GM19467 (cell line): ENCODE data around the gene TRIM44.
"Not testable (repeated sequence)": the region's sequence is repeated elsewhere in the genome, so short reads cannot be mapped to it uniquely, and the experiment has no call there.

ENCODE experiments used
- ATAC-seq: cut with Tn5 transposase; IDR thresholded peaks from one replicate; pipeline ENCODE4 v1.9.1; 2021; ENCODE audit warnings: mild to moderate bottlenecking, moderate library complexity; ENCODE audit not compliant: unreplicated experiment

The TRIM44 gene

DNA sequence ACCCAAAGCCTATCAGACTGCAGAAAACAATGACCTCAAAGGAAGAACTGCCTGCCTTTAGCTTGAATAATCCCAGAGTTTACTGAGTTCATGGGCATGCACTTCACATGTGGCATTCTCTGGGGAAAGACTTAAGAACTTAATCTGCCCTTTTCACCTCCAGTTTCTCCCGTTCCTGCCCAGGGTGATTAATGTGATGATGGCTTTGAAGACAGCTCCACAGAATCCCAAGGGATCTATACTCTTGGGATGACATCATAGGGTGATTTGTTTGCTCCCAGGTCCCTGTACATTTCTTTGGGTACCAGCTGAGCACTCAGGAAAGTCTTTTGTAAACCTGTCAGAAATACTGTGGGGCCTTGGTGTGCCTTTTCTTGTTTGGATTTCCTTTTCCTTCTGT is 30.3 kb upstream of the TRIM44 start:
- no peak for ATAC-seq

DNA sequence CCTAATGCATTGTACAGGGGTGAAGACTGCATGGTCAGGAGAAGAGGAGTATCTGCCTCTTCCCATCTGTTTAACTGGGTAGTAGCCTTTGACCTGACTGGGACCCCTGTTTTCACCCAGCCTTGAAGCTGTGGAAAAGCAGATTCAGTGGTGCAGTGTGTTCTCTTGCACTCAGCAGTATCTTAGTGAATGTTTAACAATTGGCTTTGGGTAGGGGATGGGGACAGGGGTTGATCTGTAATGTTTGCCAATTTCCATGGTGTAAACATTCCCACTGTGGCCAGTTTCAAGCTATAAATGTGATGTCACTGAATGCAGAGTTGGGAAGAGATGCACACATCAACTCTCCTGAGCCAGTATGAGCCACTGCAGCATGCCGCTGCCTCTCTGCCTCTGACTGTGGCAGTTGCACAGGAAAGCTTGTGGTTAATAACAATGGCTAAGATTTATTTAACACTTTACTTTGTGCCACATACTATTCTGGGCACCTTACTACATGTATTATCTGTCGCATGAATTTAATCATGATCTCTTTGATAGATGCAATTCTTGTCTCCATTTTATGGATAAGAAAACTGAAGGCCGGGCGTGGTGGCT is 28.6 kb upstream of the TRIM44 start:
- ATAC-seq = no peak

DNA sequence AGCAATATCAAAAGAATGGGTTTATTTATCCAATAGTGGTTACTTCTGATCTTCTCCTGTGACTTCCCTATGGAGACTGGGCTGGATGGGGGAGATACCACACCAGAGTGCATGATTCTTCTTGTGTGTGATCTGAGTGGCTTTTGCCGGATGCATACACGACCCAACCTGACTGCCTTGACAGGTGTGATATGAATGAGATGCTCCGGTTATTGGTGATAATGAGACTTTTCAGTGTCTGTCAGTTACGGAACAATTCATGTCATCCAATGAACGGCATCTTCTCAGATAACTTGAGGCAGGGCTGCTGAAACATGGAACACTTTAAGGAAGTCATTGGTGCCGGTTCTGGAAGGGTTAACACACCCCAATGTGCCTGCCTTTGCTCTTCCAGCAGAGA is 26.6 kb upstream of the TRIM44 start:
- ATAC-seq = no peak

DNA sequence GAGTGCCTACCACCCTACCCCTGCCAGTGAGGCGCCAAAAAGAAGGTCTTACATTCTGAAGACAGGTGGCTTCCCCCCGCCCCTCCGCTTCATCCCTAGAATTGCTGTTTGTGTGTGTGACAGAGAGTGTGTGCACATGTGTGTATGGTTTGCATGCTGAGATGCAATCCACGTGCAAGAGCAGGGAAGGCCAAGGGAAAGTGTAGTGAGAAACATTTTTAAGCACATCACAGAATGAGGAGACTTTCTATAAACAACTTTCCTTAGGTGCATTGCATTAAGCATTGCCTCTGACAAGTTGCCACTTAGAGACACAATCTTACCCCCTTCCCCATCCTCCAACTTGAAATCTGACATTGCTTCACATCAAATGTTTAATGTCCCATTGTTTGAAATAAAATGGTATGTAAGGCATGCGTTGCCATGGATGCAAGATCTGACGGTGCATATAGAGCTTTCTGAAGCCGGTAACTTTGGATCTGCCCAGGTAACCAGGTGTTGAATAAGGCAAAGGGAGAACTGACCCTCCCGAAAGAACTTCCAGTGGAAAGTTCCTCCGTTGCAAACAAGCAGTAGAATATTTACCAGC is 22.9 kb upstream of the TRIM44 start:
- no peak for ATAC-seq

DNA sequence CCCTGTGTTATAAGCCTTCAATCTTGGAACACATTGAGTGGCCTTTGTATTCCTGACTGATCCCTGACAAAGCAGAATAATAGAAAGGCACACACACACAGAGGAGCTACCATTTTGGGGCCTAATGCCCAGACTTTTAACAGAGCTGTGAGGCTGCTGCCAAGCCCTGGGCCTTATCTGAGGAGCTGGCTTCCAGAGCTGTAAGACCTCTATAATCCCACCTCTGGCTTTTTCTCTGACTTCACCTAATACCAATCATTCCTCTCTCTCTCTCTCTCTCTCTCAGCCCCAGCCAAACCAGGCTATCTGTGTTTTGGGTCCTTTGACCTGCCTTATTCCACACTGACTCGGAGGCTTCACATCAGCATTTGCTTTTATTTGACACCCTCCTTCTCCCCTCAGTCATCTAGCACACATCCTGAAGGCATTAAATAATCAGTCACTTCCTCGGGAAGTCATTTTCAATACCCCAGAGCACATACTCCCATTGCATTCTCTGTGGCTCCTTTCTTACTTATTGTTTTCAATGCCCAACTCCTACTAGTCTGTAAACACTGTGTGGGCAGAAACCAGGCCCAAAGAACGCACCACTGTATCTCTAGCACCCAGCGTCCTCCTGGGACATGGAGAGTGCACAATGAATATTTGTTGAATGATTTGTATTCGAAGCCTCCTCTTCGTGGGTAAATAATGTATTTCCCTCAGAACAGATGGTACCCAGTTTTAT is 21.2 kb upstream of the TRIM44 start:
- no peak for ATAC-seq

DNA sequence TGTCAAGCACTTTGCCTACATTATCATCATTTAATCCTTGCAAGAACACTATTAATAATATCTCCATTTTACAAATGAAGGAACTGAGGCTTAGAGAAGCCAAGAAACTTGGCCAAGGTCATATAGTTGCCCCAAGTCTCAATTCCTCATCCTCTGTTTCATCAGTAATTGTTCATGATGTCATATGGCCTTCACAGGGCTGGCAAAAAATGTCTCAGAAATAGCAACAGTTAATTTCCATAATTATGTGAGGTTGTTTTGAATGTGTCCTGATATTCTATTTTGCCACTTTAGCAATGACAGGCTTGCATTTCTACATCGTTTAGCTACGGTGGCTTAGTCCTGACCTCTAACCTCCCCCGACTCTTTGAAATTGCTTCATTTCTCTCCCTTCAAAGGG is 20.6 kb upstream of the TRIM44 start:
- no peak for ATAC-seq

DNA sequence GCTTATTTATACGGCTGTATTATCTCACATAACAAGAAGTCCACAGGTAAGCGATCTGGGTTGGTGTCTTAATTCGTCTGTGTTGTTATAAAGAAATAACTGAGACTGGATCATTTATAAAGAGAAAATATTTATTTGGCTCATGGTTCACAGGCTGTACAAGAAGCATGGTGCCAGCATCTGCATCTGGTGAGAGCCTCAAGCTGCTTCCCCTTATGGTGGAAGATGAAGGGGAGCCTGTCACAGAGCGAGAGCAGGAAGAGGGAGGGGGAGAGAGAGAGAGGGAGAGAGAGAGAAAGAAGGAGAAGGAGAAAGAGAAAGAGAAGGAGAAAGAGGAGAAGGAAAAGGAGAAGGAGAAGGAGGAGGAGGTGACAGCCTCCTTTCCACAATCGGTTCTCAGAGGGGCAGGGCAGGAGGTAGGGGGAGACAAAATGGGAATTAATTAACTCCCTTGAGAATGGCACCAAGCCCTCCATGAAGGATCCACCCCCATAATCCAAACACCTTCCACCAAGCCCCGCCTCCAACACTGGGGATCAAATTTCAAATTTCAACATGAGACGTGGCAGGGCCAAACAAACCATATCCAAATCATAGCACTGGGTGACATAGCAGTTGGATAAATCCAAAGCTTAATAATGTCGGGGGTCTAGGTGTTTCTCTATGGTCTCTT is 15.0 kb upstream of the TRIM44 start:
- ATAC-seq = no peak

DNA sequence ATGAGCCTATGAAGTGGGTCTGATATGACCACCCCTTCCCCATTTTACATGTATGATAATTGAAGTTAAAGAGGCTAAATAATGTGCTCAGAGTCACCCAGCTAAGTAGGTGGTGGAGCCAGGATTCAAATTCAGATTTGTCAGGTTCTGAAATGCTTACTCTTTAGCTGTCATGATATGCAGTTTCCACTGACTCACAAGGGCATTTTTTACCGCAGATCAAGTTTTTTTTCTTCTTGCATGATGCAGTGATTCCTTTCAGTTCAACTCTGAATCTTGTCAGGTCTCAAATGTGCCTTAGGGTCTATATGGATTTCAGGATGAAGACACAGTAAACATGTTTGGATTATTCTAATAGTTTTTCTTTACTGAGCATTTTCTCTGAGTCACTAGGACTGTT is 12.6 kb upstream of the TRIM44 start:
- no peak for ATAC-seq

DNA sequence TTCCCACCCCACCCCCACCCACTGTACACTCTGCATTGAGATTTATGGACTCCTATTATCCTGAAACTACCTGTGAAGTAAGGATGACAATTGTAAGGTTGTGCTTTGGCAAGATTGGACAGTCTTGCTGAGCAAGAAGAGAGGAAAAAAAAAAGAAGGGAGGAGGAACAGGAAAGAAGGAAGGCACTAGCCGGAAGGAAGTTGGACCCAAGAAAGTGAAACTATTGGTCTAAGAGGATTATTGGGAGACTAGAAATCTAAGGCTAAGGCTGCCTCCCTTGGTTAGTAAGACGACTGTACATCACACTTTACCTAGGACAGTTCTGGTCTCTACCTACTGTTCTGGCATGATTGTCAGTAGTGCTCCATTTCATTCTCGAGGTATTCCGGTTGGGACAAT is 12.1 kb upstream of the TRIM44 start:
- ATAC-seq = no peak

DNA sequence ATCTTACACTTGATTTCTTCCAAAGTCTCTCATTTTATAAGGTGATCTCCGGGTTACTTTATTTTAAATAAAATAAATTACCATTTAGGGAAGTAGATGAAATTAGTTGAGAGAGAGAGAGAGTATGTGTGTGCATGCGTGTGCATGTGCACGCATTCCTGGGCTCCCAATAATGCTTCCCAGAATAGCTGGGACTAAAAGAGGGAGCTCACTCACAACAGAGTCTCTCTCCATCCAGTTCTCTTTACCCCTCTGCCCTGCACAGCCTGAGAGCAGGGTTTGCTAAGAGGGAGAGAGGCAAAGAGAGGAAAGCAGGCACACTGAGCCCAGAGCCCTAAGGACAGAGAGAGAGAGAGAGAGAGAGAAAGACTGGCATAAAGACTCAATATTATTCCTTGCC is 11.3 kb upstream of the TRIM44 start:
- ATAC-seq = no peak

DNA sequence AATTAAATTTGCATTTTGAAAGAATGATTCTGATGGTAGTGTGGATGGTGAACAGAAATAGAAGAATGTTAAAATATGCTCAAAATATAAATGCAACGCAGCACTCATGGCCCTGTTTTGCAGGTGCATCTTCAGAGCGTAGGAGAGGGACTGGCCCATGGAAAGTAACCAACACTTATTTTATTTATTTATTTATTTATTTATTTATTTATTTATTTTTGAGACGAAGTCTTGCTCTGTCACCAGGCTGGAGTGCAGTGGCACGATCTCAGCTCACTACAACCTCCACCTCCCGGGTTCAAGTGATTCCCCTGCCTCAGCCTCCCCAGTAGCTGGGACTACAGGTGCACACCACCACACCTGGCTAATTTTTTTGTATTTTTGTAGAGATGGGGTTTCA is 9.8 kb upstream of the TRIM44 start:
- ATAC-seq = not testable (repeated sequence)

DNA sequence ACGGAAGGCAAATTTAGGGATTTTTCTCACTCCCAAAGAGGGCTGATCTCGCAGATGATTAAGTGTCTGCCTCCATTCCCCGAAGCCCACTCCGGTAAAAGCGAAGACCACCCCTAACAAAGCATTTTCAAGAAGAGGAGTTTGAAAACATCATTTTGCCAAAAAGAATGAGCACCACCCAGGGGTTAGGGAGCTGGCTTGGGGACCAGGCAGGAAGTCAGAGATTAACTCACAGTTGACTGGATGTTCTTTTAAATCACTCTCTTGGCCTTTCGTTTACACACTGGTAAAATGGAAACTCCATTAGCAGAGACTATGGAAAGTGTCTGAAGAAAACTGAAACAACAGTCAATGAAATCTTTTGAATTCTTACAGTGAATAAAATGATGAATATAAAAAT is 7.9 kb upstream of the TRIM44 start:
- no peak for ATAC-seq

DNA sequence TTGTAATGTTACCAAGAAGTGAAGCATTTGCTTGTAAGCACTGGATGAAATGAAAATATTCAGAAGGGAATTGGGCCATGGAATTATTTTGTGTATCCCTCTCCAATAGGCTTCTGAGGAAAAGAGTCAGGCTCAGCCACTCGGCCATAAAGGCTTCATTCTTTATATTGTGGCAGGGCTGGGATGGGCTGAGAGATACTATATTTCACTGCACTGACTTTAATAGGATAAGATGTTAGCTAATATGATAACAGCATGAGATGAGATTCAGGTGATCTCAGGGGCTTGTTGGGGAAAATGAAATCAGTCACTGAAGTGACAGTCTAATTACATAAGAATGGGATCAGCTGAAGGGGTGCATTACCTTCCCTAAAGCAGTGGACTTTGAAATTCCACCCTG is 7.3 kb upstream of the TRIM44 start:
- no peak for ATAC-seq

DNA sequence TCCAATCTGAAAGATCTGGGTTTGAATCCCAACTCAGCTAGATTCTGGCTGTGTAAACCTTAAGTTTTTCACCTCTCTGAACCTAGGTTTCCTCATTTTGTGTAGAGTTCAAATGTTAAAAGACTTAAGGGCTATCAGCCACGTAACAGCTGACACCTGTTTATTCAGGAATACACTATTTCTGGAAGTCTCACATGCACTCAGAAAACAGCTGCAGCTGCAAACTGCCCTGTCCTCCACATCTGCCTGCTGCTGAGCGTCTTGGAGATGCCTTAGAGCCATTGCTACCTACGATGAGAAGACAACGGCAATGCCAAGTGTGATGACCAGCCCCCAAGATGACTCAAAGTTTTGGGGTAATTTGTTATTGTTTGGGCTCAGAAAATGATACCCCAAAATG is 6.7 kb upstream of the TRIM44 start:
- no peak for ATAC-seq

DNA sequence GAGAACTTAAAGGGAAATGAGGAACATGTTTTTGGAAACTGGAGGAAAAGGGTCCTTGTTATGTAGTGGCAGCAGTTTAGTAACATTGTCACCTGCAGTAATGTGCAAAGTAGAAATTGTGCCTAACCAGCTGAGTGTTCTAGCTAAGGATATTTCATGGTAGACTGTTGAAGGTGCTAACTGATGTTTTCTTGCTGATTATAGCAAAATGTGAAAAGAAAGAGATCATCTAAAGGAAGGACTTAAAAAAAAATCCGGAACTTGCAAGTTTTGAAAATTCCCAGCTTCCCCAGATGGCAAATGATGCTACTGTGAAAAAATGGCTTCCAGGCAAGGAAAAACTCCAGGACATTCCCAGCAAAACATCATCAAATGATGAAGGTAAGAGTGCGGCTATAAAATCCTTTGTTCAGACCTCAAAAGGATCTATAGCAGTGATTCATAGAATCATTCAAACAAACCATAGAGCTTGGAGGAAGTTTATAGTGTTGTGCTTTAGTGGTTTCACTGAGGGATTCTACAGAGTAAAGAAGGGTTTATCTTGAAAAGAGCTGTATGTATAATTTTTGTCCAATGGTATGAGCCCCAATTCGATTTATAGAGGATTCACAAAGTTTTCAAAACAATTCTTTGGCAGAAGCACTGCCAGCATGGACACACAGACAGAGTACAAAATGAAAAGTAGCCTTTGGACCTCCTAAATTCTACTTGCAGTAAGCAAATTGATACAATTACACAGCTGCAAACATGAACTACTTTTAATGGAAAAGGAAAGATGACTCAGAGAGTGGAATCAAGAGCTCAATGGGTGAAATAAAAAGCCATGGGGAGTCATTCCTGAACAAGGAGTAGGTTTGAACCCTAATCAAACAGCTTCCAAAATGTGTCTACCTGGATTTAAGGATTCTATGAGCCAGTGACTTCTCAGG is 4.3 kb upstream of the TRIM44 start:
- no peak for ATAC-seq

DNA sequence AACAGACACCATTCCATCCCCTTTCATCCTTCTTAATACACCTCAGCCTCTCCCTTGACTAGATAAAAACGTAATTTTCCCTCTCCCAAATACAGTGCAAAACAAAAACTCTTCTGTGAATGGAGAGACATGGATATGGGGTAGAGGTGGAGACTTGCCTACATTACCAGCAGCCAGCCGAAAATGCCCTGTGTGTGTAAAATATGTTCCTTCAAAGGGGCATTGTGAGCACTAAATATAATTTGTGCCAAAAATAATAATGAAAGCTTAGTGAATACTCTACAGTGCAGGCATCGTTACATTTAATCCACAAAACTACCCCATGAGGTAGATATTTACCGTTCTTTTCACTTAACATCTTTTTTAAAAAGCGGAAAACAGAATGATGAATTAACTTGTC is 1.0 kb upstream of the TRIM44 start:
- ATAC-seq = no peak

DNA sequence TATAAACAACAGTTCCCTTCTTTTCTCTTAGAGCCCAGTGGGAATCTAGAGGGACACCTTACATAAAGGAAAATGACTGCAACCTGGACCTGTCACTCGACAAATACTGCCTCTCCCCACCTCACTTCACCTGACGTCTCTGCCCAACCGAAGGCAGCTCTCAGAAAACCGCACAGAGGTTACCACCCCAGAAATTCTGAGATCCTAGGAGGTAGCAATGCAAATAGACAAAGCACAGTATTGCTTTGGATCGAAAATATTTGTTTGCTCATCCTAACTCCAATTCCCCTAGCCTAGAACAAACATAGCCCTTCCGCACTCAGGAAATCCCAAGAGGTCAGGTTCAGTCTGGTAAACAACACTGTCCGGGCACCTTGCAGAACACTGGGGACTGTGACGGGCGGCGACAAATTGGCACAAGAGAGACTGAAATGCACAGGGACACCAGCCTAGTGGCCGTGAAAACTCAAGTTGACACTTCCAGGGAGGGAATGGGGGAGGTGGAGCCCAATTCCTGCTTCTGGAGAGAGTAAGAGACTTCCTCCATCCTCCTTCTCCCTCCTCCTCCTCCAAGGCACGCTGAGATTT is 420 bp upstream of the TRIM44 start:
- ATAC-seq = peak; percentile 27

DNA sequence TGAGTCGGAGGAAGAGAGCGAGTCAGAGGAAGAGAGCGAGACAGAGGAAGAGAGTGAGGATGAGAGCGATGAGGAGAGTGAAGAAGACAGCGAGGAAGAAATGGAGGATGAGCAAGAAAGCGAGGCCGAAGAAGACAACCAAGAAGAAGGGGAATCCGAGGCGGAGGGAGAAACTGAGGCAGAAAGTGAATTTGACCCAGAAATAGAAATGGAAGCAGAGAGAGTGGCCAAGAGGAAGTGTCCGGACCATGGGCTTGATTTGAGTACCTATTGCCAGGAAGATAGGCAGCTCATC is 780 bp downstream of the TRIM44 start:
- ATAC-seq = no peak

DNA sequence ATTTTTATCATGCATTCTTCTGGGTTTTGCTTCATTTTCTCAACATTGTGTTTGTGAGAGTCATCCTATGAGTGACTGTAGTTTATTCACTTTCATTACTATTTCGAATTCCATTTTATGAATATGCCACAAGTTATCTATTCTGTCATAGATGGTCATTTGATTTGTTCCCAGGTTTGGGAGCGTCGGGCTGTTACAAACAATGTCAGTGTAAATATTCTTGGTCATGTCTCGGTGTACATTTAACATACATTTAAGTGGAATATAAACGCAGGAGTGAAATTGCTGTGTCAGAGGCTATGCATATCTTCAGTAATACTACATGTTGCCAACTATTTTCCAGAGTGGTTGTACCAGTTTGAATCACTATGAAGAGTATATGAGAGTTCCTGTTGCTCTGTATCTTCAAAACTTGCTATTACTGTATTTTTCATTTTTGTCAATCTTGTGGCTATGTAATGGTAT is 2.4 kb downstream of the TRIM44 start:
- ATAC-seq = no peak

DNA sequence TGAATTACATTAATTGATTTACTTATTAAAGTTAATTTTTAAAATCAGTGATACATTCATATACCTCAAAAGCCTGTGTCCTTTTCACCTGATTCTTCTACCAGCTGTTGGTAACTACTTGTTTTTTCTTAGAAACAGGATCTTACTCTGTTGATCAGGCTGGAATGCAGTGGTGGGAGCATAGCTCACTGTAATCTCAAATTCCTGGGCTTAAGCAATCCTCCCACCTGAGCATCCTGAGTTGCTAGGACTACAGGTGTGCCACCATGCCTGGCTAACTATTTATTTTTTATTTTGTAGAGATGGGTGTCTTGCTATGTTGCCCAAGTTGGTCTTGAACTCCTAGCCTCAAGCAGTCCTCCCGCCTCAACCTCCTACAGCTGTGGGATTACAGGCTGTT is 4.7 kb downstream of the TRIM44 start:
- no peak for ATAC-seq

DNA sequence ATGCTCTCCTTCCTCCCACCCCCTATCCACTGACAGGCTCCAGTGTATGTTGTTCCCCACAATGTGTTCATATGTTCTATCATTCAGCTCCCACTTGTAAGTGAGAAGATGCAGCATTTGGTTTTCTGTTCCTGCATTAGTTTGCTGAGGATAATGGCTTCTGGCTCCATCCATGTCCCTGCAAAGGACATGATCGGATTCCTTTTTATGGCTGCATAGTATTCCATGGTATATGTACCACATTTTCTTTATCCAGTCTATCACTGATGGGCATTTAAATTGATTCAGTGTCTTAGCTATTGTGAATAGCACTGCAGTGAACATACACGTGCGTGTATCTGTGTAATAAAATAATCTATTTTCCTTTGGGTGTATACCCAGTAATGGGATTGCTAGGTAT is 5.8 kb downstream of the TRIM44 start:
- ATAC-seq = not testable (repeated sequence)
